GM12864 (cell line): ENCODE results near the gene IFT43.

Experiments used
- DNase-seq: peaks from one replicate; pipeline ENCODE4 v3.0.0-alpha.2; 2011; ENCODE audit warnings: low read depth
- H3K4me3 ChIP-seq: 2 replicates; pipeline ENCODE4 v1.5.1; 2011; ENCODE audit warnings: mild to moderate bottlenecking, low read depth, low read length, control low read depth
- CTCF ChIP-seq: IDR thresholded peaks from 2 replicates; pipeline ENCODE4 v1.5.1; 2011; ENCODE audit warnings: low read depth, mild to moderate bottlenecking, moderate library complexity, low read length, control low read depth, inconsistent platforms; ENCODE audit errors: missing control alignments

The IFT43 gene

GRCh38 chr14:75979648-75980565 is 5.7 kb upstream of the IFT43 start:
- TF ChIP-seq CTCF: no peak
- H3K4me3 ChIP-seq: no peak overlapping the region
- DNase-seq: no peak

GRCh38 chr14:75980856-75981255 is 4.7 kb upstream of the IFT43 start:
- TF ChIP-seq CTCF: no peak
- no peak overlapping the region for H3K4me3 ChIP-seq
- DNase-seq: no peak

- no peak for TF ChIP-seq CTCF
- H3K4me3 ChIP-seq: peak within 1 kb of the TSS; percentile 82
- DNase-seq: peak; percentile 37
Observed at GRCh38 chr14:75981426-75982265, 3.9 kb upstream of the IFT43 start, which contains the start of gene TGFB3. Gene TGFB3, minus strand, starts transcription at chr14:75981995. Its CDS starts 1,102 bp downstream, at chr14:75980893.

GRCh38 chr14:75982266-75983018 is 3.1 kb upstream of the IFT43 start:
- peak; percentile 70 for TF ChIP-seq CTCF
- no peak for DNase-seq
- peak overlapping the region; percentile 82 for H3K4me3 ChIP-seq

GRCh38 chr14:75983019-75983358 is 2.6 kb upstream of the IFT43 start:
- TF ChIP-seq CTCF: no peak
- H3K4me3 ChIP-seq: peak overlapping the region; percentile 82
- DNase-seq: no peak

GRCh38 chr14:75984674-75985073 is 889 bp upstream of the IFT43 start:
- no peak overlapping the region for H3K4me3 ChIP-seq
- DNase-seq: no peak
- TF ChIP-seq CTCF: no peak
